Ovary (tissue), 3 donors: ENCODE measurements around the gene ZNF747.

ENCODE experiments used
- CTCF ChIP-seq, 3 donors: fragments of 450-650 bp in 2 of 3; fragments of 200-600 bp in 1 of 3; IDR thresholded peaks; one replicate each; pipeline versions ENCODE4 v1.5.1 to v1.8.0; 2016 to 2022; ENCODE audit warnings: antibody characterized with exemption in 3 of 3, mild to moderate bottlenecking in 1 of 3
- EP300 ChIP-seq: sonication (generic); formaldehyde crosslinking; IDR thresholded peaks from one replicate; pipeline ENCODE4 v1.6.1; 2017; ENCODE audit warnings: antibody characterized with exemption
- POLR2A ChIP-seq: fragments of 450-650 bp; IDR thresholded peaks from one replicate; pipeline ENCODE4 v1.6.1; 2017; ENCODE audit warnings: antibody characterized with exemption, mild to moderate bottlenecking, moderate library complexity
- donor health status: DM: no; HTN: no; CAD: no.

- TF ChIP-seq CTCF (IDR thresholded peaks at IDR 0.05), result no peak
- TF ChIP-seq EP300, result no peak
- TF ChIP-seq POLR2A, result no peak
Measured at GRCh38 chr16:30554557-30555314, 20.1 kb upstream of the ZNF747 start.
